Measurements from ENCODE around the gene KCNQ1. TPM values are rescaled to one million over a fixed set of nuclear protein-coding genes. Genes with fewer than 3 reads are reported as not detected.

The KCNQ1 gene
- polyA plus RNA-seq, 1 of the 3 experiments (the other 2 are of a cell fraction): 0.05 TPM

DNA sequence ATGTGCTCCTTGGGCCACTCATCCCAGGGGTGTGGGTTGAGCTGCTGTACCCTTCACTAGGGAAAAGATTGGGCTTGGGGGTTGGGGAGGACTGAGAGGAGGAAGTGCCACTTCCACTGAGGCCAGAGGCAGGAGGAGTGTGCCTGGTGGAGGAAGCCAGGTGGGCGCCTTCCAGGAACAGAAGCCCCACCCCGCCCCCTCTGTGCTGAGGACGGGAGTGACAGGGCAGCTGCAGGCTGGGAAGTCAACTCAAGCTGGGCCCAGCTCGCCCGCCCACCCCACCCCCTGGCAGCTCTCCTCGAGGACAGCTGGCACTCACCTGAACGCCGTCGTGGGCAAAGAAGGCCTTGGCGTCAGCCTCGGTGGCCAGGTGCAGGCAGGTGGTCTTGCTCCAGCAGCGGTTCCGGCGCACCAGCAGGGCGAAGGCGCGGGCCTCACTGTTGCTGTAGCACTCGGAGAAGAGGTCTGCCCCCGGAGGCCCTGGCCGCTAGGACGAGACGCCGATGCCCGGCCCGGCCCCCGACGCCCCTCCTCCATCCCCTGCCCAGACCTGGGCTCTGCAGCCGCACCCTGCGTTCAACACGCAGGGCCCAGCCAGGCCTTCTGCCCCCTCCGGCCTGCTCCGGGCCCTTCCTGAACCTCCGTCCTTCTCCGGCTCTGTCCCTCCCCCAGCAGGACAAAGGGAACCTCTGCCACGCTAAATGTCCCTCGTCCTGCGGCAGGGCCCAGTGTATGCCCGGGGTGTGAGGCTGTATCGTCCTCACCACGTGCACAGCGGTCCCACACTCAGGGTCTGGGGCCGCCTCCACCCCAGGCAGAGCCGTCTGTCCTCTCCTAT, 30.8 kb upstream of the KCNQ1 start:
- Histone ChIP-seq H3K79me2 (ENCODE audit: insufficient read depth) (no peaks in the 10 kb centered on the region), H4K20me1 (ENCODE audit: insufficient read depth) (no peaks in the 10 kb centered on the region), H3K27ac (ENCODE audit: low read depth in 2 of 2, low read length in 1 of 2) (no peak overlapping the region), H3F3A (replicated peaks; ENCODE audit: insufficient read depth) (no peaks in the 10 kb centered on the region), H3K4me1 (ENCODE audit: control insufficient read depth in 1 of 2, insufficient read depth in 2 of 2, low read depth in 1 of 2, low read length in 1 of 2) (no peaks in the 10 kb centered on the region), H3K9me2 (no peaks in the 10 kb centered on the region), H3K9me3 (no peaks in the 10 kb centered on the region), H3K4me2 (no peak overlapping the region), H3K27me3 (ENCODE audit: insufficient read depth) (no peaks in the 10 kb centered on the region), H3K4me3 (ENCODE audit: low read depth in 2 of 2, low read length in 1 of 2) (no peak overlapping the region), H2AFZ (ENCODE audit: low read depth) (no peak overlapping the region), H3K36me3 (replicated peaks in 1 of 2; ENCODE audit: control insufficient read depth in 1 of 2, insufficient read depth in 2 of 2, low read length in 1 of 2) (no peaks in the 10 kb centered on the region), H3K9ac (no peak overlapping the region)
- ChIA-PET CTCF (interaction anchor here (1.4 to 3.7 kb wide), 2 partner anchors 15 to 118 kb away, joined by 5 to 21 read pairs; no protein-coding TSS in a partner anchor), POLR2A (interaction anchor here (1.1 kb wide), 1 partner anchor 9 kb away, joined by 3 read pairs; no protein-coding TSS in a partner anchor)
- no peak for DNase-seq
- TF ChIP-seq EP300 (IDR thresholded peaks at IDR 0.05; ENCODE audit: borderline replicate concordance in 1 of 2, low read depth in 1 of 2, low read length in 1 of 2) (no peak), MEF2A (IDR thresholded peaks at IDR 0.05; ENCODE audit: borderline replicate concordance, low read depth) (no peak), CTCF (IDR thresholded peaks at IDR 0.05) (no peak), TEAD4 (IDR thresholded peaks at IDR 0.05; ENCODE audit: borderline replicate concordance, insufficient read depth) (no peak)
- WGBS (ENCODE audit: low lambda C conversion rate): 76% methylated on average over 27 of the region's 43 CpGs

DNA sequence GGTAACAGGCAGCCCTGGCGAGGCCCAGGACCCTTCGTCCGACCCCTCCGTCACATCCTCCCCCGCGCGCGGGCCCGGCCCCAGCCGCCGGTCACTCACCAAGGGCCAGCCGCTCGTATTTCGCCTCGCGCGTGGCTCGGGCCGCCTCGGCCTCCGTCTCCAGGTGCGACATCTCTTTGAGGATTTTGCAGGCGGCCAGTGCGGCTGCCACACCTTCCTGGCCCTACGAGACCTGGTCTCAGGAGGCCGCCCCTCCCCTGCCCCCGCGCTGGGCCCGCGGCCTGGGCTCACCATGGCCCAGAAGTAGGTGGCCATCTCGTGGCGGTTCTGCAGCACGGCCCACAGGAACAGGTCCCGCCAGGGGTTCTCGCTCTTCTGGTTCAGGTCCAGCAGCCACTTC, 30.2 kb upstream of the KCNQ1 start:
- ChIA-PET CTCF (interaction anchor here (7.3 kb wide), 1 partner anchor 214 kb away, joined by 143 read pairs; no protein-coding TSS in a partner anchor), POLR2A (no interaction called here)
- DNase-seq: no peak
- H3K27ac ChIP-seq (ENCODE audit: low read depth in 2 of 2, low read length in 1 of 2): no peak overlapping the region
- H3K36me3 ChIP-seq (replicated peaks in 1 of 2; ENCODE audit: control insufficient read depth in 1 of 2, insufficient read depth in 2 of 2, low read length in 1 of 2): no peaks in the 10 kb centered on the region
- no peak overlapping the region for H3K9ac ChIP-seq
- no peak overlapping the region for H3K4me2 ChIP-seq
- H3K4me3 ChIP-seq (ENCODE audit: low read depth in 2 of 2, low read length in 1 of 2): no peak overlapping the region
- H3K79me2 ChIP-seq (ENCODE audit: insufficient read depth): no peaks in the 10 kb centered on the region
- TF ChIP-seq RFX5 (IDR thresholded peaks at IDR 0.05; ENCODE audit: low read length): no peak
- TF ChIP-seq FOSL2 (IDR thresholded peaks at IDR 0.05; ENCODE audit: borderline replicate concordance, low read depth): no peak
- TF ChIP-seq JUND (IDR thresholded peaks at IDR 0.05): no peak
- no peak for TF ChIP-seq RCOR1 (IDR thresholded peaks at IDR 0.05; ENCODE audit: low read length)
- TF ChIP-seq, protein P1, sequence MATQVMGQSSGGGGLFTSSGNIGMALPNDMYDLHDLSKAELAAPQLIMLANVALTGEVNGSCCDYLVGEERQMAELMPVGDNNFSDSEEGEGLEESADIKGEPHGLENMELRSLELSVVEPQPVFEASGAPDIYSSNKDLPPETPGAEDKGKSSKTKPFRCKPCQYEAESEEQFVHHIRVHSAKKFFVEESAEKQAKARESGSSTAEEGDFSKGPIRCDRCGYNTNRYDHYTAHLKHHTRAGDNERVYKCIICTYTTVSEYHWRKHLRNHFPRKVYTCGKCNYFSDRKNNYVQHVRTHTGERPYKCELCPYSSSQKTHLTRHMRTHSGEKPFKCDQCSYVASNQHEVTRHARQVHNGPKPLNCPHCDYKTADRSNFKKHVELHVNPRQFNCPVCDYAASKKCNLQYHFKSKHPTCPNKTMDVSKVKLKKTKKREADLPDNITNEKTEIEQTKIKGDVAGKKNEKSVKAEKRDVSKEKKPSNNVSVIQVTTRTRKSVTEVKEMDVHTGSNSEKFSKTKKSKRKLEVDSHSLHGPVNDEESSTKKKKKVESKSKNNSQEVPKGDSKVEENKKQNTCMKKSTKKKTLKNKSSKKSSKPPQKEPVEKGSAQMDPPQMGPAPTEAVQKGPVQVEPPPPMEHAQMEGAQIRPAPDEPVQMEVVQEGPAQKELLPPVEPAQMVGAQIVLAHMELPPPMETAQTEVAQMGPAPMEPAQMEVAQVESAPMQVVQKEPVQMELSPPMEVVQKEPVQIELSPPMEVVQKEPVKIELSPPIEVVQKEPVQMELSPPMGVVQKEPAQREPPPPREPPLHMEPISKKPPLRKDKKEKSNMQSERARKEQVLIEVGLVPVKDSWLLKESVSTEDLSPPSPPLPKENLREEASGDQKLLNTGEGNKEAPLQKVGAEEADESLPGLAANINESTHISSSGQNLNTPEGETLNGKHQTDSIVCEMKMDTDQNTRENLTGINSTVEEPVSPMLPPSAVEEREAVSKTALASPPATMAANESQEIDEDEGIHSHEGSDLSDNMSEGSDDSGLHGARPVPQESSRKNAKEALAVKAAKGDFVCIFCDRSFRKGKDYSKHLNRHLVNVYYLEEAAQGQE (IDR thresholded peaks at IDR 0.05; ENCODE audit: low read depth, low read length): no peak
- TF ChIP-seq, protein P2, sequence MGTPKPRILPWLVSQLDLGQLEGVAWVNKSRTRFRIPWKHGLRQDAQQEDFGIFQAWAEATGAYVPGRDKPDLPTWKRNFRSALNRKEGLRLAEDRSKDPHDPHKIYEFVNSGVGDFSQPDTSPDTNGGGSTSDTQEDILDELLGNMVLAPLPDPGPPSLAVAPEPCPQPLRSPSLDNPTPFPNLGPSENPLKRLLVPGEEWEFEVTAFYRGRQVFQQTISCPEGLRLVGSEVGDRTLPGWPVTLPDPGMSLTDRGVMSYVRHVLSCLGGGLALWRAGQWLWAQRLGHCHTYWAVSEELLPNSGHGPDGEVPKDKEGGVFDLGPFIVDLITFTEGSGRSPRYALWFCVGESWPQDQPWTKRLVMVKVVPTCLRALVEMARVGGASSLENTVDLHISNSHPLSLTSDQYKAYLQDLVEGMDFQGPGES (IDR thresholded peaks at IDR 0.05; ENCODE audit: low read depth, low read length): no peak
- TF ChIP-seq NRF1 (IDR thresholded peaks at IDR 0.05; ENCODE audit: low read depth, low read length): no peak
- TF ChIP-seq, protein P3, sequence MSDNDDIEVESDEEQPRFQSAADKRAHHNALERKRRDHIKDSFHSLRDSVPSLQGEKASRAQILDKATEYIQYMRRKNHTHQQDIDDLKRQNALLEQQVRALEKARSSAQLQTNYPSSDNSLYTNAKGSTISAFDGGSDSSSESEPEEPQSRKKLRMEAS (IDR thresholded peaks at IDR 0.05; ENCODE audit: low read depth): no peak
- TF ChIP-seq FOXM1 (IDR thresholded peaks at IDR 0.05; ENCODE audit: low read depth): no peak
- TF ChIP-seq ELF1 (IDR thresholded peaks at IDR 0.05): no peak
- TF ChIP-seq MEF2A (IDR thresholded peaks at IDR 0.05; ENCODE audit: borderline replicate concordance, low read depth): no peak
- no peak for TF ChIP-seq TAF1 (IDR thresholded peaks at IDR 0.05; ENCODE audit: borderline replicate concordance, low read depth, low read length)
- no peak for TF ChIP-seq YY1 (IDR thresholded peaks at IDR 0.05; ENCODE audit: low read depth)
- TF ChIP-seq EP300 (IDR thresholded peaks at IDR 0.05; ENCODE audit: borderline replicate concordance in 1 of 2, low read depth in 1 of 2, low read length in 1 of 2): no peak
- TF ChIP-seq RAD21 (IDR thresholded peaks at IDR 0.05; ENCODE audit: low read length): no peak
- no peak for TF ChIP-seq RXRA (IDR thresholded peaks at IDR 0.05; ENCODE audit: borderline replicate concordance, low read depth)
- TF ChIP-seq FOXJ3 (CRISPR knock-in tag; IDR thresholded peaks at IDR 0.05): no peak
- no peaks in the 10 kb centered on the region for H3K9me3 ChIP-seq
- H3K27me3 ChIP-seq (ENCODE audit: insufficient read depth): no peaks in the 10 kb centered on the region
- no peaks in the 10 kb centered on the region for H3F3A ChIP-seq (replicated peaks; ENCODE audit: insufficient read depth)
- no peaks in the 10 kb centered on the region for H3K4me1 ChIP-seq (ENCODE audit: control insufficient read depth in 1 of 2, insufficient read depth in 2 of 2, low read depth in 1 of 2, low read length in 1 of 2)
- H3K9me2 ChIP-seq: no peaks in the 10 kb centered on the region
- no peak overlapping the region for H2AFZ ChIP-seq (ENCODE audit: low read depth)
- no peaks in the 10 kb centered on the region for H4K20me1 ChIP-seq (ENCODE audit: insufficient read depth)
- WGBS (ENCODE audit: low lambda C conversion rate): 86% methylated on average over 25 of the region's 35 CpGs

Data from SK-N-SH (cell line).